CD4-positive, alpha-beta T cell treated with Interleukin-1 beta for 1 hour (primary cell): ENCODE measurements around the gene TNFRSF9.
"Not testable (repeated sequence)": the region's sequence is repeated elsewhere in the genome, so short reads cannot be mapped to it uniquely, and the experiment has no call there.

Source experiments
- DNase-seq, 2 donors: peaks; one replicate each; pipeline ENCODE4 v3.0.0-alpha.2; 2020 to 2022

The TNFRSF9 gene

DNA sequence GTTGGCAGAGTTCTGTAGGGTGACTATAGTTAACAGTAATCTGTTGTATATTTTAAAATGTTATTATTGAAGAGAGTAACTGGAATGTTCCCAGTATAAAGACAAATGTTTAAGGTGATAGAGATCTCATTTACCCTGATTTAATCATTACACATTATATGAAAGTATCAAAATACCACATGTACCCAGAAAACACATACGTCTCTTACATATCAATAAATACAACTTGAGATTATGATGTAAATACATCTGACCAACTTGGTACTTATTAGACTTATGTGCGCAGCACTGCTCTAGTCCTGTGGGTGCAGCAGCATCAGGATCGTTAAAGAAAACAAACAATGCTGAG, 20.2 kb upstream of the TNFRSF9 start:
- no peak for DNase-seq

- no peak for DNase-seq
These were observed 19.5 kb upstream of the TNFRSF9 start for GRCh38 chr1:7960165-7960564.

GRCh38 chr1:7956218-7957032, 15.8 kb upstream of the TNFRSF9 start:
- DNase-seq = no peak

DNA sequence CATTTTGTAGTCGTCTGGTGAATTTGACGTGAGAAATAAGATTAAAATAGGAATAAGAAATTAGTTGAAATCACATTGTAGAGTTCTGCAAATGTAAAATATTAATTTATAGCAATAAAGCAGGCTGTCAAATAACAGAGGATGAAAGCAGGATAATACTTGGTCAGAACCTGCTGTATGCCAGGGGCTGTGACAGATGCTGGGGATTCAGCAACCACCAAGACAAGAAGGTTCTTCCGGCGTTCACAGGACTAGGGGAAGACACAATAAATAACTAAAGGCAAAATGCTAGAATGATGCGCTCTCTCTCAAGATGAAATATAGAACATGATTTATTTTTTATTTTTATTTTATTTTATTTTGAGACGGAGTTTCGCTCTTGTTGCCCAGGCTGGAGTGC, 14.0 kb upstream of the TNFRSF9 start:
- no peak for DNase-seq

DNA sequence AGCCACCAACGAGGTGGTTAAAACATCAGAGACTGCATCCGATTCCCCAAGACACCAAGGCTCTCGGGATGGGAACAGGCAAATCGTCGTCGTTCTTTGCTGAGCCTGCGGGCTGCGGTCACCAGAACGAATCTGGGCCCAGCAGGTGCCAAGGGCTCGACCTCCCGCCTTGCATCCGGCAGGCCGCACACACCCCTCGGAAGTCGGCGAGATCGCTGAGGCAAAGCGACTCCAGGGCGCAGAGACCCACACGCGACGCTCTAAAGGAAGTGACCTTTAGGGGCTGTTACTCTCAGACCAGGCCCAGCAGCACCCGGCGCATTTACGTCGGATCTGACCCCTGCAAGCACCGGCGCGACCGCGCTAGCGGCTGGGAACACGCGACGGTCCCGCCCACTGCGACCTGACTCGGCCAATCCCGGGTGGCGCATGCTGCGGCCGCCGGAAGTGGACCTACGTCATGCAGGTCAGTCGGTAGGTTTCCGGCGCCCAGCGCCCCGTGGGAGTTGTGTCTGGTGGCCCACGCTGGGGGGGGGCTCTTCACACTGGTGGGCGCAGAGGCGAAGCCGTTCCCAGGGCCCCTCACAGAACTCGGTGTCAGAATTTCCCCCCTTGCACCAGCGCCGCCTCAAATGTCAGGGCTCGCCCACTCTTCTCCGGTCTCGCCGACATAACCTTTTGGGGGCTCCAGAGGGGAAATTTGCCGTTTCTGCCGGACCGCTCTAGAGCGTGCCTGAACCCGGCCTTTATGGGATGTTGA, 13.4 kb upstream of the TNFRSF9 start:
- peak; percentile 84 to 89 for DNase-seq

DNA sequence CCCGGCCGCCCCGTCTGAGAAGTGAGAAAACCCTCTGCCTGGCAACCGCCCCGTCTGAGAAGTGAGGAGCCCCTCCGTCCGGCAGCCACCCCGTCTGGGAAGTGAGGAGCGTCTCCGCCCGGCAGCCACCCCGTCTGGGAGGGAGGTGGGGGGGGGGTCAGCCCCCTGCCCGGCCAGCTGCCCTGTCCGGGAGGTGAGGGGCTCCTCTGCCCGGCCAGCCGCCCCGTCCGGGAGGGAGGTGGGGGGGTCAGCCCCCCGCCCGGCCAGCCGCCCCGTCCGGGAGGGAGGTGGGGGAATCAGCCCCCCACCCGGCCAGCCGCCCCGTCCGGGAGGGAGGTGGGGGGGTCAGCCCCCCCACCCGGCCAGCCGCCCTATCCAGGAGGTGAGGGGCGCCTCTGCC, 12.2 kb upstream of the TNFRSF9 start:
- DNase-seq = not testable (repeated sequence)

DNA sequence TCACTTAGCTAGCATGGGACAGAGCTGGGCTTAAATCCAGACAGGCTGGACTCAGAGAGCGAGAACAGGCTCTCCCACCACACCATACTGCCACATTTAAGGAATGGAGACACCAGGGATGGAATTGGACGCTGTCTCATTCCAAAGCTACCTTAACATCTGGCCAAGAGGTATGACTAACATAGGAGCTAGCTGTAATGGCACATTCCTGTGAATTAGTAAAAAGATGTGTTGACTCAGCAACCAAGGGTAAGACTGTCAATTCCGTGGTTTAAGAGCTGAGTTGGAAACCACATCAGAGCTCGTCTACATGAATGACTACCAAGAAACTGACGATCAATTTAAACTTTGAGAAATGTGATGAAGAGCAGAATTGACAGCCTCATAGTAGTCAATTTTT, 8.3 kb upstream of the TNFRSF9 start:
- peak; percentile 13 to 64 for DNase-seq

GRCh38 chr1:7943251-7943650, 2.6 kb upstream of the TNFRSF9 start:
- no peak for DNase-seq

DNA sequence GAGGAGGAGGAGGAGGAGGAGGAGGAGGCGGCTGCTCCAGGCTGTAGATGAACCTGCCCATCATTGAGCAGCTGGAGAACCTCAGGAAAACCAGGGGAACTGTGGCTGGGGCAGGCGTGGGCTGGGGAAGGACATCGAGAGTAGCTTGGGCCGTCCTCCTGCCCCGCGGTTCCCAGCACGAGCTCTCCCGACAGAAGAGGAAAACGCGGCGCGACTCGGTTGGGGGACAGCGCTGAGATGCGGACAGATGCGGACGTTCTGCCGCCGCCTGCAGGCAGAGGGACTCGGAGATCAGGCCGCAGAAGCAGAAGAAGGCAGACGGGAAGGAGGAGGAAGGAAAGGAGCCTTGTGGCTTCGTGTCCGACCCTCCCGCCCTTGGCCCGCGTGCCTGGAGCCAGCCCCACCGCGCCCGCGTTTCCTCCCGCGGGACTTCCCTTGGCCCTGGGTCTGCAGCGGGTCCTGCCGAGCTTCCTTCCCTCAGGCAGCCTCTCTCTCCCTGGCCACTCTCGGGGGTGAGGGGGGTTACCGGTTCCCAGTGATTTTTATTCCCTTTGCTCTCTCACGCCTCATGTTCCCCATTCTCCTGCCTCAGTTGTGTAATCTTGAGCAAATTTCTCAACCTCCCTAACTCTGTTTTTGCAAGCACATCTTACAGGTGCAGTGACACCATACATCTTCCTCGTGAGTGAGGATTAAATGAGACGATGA, 1.7 kb upstream of the TNFRSF9 start:
- peak; percentile 48 to 54 for DNase-seq

DNA sequence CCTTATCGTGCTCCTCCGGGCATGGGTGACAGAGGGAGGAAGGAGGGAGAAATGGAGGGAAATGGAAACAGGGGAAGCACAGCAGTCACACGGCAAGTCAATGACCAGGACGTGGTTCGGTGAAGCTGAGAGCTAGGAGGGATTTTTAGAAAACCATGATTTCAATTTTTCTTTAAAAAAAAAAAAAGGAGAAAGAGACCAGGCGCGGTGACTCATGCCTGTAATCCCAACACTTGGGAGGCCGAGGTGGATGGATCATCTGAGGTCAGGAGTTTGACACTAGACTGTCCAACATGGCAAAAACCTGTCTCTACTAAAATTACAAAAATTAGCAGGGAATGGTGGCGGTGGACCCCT, 776 bp upstream of the TNFRSF9 start:
- no peak for DNase-seq

GRCh38 chr1:7940034-7940433, 605 bp downstream of the TNFRSF9 start:
- no peak for DNase-seq

DNA sequence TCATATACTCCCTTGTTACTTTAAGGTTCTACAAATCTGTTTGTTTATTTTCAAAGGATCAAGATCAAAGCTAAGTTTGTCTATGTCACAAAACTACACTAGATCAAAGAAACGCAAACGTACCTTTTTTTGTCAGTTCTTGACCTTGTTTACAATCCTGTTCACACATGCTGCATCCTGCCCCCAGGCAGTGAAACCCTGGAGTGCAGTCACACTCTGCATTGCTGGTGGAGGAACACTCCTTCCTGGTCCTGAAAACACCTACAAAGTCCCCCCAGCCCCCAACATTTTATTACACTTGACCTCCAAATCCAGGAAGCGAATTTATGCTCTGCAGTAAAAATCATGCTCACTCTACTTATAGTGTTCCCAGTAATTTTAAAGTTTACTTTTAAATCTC, 2.6 kb downstream of the TNFRSF9 start:
- DNase-seq = no peak

DNA sequence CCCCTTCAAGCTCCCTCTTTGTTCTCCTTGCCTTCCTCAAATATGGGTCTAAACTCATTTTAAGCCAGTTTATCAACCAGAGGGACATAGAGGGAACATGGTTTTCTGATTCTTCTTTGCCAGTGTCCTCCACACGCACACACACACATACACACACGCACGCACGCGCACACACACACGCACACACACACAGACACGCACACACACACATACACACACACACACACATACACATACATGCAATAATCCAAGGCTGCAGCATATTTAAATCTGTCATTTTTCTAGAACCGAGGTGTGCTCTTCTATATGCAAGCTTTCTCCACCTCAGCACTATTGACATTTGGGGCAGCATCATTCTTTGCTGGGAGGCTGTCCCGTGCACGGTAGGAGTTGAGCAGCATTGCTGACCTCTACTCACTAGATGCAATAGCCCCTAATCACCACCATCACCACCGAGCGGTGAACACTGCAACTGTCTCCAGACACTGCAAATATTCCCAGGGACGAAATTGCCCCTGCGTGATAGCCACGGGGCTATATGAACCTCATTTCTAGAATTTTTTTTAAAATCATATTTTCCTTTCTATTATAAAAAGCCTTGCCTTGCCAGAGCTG, 8.0 kb downstream of the TNFRSF9 start:
- DNase-seq = no peak

DNA sequence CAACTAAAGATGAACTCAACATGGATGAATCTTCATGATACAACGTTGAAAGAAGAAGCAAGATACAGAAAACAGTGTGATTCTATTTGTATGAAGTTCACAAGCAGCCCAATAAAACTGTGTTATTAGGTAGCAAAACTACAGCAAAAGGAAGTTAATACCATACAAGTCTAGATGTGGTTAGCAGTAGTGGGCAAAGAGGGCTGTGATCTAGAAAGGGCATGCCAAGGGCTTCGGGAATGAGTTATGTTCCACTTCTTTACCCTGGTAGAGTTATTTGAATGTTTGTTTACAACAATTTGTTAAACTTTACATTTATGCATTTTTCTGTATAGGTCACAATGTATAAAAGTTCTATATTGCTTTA, 9.2 kb downstream of the TNFRSF9 start:
- no peak for DNase-seq

DNA sequence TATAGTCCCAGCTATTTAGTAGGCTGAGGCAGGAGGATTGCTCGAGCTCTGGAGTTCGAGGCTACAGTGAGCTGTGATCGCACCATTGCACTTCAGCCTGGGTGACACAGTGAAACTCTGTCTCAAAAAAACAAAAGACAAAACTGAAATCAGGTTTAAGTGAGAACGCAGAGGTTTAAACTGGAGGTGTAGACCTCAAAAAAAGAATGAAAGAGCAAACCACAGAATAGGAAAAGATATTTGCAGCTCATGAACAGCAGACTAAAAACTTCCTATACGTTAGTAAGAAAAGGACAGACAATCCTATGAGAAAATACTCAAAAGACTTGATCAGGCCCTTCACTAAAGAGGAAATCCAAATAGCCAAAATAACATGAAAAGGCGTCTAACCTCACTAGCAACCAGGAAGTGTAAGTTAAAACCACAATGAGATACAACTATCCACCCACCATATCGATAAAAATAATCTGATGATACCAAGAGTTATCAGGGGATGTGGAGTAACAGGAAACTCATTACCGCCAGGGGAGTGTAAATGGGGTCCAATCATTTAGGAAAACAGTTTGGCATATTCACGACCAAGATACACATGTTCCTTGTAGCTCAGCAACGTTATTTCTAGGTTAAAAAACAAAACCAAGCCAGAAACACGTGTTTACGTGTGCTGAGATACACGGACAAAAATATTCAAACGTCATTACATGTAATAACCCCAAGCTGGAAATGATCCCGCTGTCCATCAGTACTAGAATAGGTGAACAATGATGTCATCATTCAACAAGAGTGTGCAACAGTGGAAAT, 9.8 kb downstream of the TNFRSF9 start:
- peak in 1 of 2 donors; percentile 50 for DNase-seq

GRCh38 chr1:7929637-7930036, 11.0 kb downstream of the TNFRSF9 start:
- peak in 1 of 2 donors; percentile 34 for DNase-seq

GRCh38 chr1:7928247-7928646, 12.4 kb downstream of the TNFRSF9 start:
- DNase-seq = no peak

DNA sequence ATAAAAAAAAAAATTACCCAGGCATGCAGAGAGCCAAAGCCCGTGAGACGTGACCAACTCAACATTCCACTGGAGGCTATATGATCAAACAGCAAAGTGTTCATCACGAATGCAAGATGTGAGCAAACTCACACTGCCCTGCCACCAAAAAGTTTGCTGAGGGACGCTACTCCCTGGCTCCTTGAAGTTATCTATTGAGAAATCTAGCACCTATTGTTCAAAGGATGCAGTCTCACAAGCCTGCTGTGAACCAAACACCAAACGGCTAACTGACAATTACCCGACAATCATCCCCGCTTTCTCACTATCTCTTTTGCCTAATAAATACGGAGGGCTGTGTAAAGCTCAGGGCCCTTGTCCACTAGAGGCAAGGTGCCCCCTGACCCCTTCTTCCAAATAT, 13.6 kb downstream of the TNFRSF9 start:
- not testable (repeated sequence) for DNase-seq

GRCh38 chr1:7922301-7922700, 18.3 kb downstream of the TNFRSF9 start:
- DNase-seq = no peak

GRCh38 chr1:7921796-7922195, 18.8 kb downstream of the TNFRSF9 start:
- DNase-seq = no peak

GRCh38 chr1:7919880-7920279, 20.8 kb downstream of the TNFRSF9 start:
- no peak for DNase-seq

DNA sequence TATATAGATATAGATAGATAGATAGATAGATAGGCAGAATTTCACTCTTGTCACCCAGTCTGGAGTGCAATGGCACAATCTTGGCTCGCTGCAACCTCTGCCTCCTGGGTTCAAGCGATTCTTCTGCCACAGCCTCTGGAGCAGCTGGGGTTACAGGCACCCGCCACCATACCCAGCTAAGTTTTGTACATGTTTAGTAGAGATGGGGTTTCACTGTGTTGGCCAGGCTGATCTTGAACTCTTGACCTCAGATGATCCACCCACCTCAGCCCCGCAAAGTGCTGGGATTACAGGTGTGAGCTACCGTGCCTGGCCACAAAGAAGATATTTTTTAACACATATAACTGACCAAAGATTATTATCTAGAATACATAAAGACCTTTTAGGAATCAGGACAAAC, 22.7 kb downstream of the TNFRSF9 start:
- not testable (repeated sequence) for DNase-seq

DNA sequence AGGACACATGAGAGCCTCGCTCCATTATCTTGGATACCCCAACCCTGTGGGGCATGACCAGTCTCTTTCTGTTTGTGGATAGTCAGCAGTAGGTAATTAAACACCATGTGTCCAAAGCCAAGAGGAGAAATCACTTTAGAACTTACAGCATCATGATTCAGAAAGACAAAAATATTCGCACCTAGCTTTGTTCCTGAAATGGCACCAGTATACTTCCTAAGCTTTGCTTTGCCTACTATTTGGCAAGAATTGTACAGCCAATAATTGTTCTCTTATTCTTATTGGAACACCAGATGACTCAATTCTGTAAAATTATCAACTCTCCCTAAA, 24.2 kb downstream of the TNFRSF9 start:
- DNase-seq = no peak
